Measurements from ENCODE around the gene GABBR2.

GABBR2 gene

GRCh38 chr9:98418578-98419259, 290.0 kb downstream of the GABBR2 start:
- no peaks in the 10 kb centered on the region for H3K36me3 Mint-ChIP-seq (ENCODE audit: low read depth)
- H3K27me3 Mint-ChIP-seq (ENCODE audit: low read depth, poor library complexity): peaks cover 31% of the 10 kb centered on the region
- peaks cover 10% of the 10 kb centered on the region for H3K4me1 Mint-ChIP-seq
- H3K4me3 Mint-ChIP-seq: no peak overlapping the region
- peak overlapping the region; percentile 50 for H3K27ac Mint-ChIP-seq
- peaks cover 12% of the 10 kb centered on the region for H3K9me3 Mint-ChIP-seq
- DNase-seq: no peak
- TF ChIP-seq CTCF (IDR thresholded peaks at IDR 0.05): no peak

- Mint-ChIP-seq H3K4me1 (peaks cover 26% of the 10 kb centered on the region), H3K27me3 (ENCODE audit: low read depth, poor library complexity) (peaks cover 31% of the 10 kb centered on the region), H3K27ac (no peak overlapping the region), H3K36me3 (ENCODE audit: low read depth) (no peaks in the 10 kb centered on the region), H3K9me3 (peaks cover 12% of the 10 kb centered on the region), H3K4me3 (no peak overlapping the region)
- TF ChIP-seq CTCF (IDR thresholded peaks at IDR 0.05): no peak
- DNase-seq: no peak
Observed at GRCh38 chr9:98416294-98417248, 292.2 kb downstream of the GABBR2 start.

- no peak for DNase-seq
- no peak for TF ChIP-seq CTCF (IDR thresholded peaks at IDR 0.05)
- Mint-ChIP-seq H3K4me1 (peaks cover 31% of the 10 kb centered on the region), H3K27me3 (ENCODE audit: low read depth, poor library complexity) (peaks cover 28% of the 10 kb centered on the region), H3K9me3 (peaks cover 8% of the 10 kb centered on the region), H3K27ac (no peak overlapping the region), H3K36me3 (ENCODE audit: low read depth) (no peaks in the 10 kb centered on the region), H3K4me3 (no peak overlapping the region)
Observed at GRCh38 chr9:98415782-98416181, 293.0 kb downstream of the GABBR2 start.

- no peak for DNase-seq
- Mint-ChIP-seq H3K4me1 (peaks cover 40% of the 10 kb centered on the region), H3K27me3 (ENCODE audit: low read depth, poor library complexity) (peaks cover 23% of the 10 kb centered on the region), H3K4me3 (no peak overlapping the region), H3K27ac (no peak overlapping the region), H3K9me3 (peaks cover 8% of the 10 kb centered on the region), H3K36me3 (ENCODE audit: low read depth) (no peaks in the 10 kb centered on the region)
- TF ChIP-seq CTCF (IDR thresholded peaks at IDR 0.05): no peak
Observed at GRCh38 chr9:98413084-98413483, 295.7 kb downstream of the GABBR2 start.

GRCh38 chr9:98412101-98412842, 296.5 kb downstream of the GABBR2 start:
- H3K9me3 Mint-ChIP-seq: peaks cover 8% of the 10 kb centered on the region
- no peaks in the 10 kb centered on the region for H3K36me3 Mint-ChIP-seq (ENCODE audit: low read depth)
- no peak overlapping the region for H3K4me3 Mint-ChIP-seq
- H3K4me1 Mint-ChIP-seq: peaks cover 40% of the 10 kb centered on the region
- H3K27me3 Mint-ChIP-seq (ENCODE audit: low read depth, poor library complexity): peaks cover 15% of the 10 kb centered on the region
- DNase-seq: peak; percentile 17
- peak overlapping the region; percentile 62 for H3K27ac Mint-ChIP-seq
- TF ChIP-seq CTCF (IDR thresholded peaks at IDR 0.05): no peak

All from nephron progenitor cell (in vitro differentiated cells).